IPS-15b (cell line): ENCODE data around the gene RIBC2.
A peak's percentile ranks its signal among the peaks of the same experiment; 100 is the strongest.

Experiments
- H3K27me3 ChIP-seq: one replicate; pipeline ENCODE4 v1.6.1; 2013; ENCODE audit warnings: low read length; ENCODE audit not compliant: control insufficient read depth, insufficient read depth
- H3K36me3 ChIP-seq: one replicate; pipeline ENCODE4 v1.6.1; 2013; ENCODE audit warnings: low read length; ENCODE audit not compliant: control insufficient read depth, insufficient read depth
- H3K4me1 ChIP-seq: one replicate; pipeline ENCODE4 v1.6.1; 2013; ENCODE audit warnings: mild to moderate bottlenecking, low read length; ENCODE audit not compliant: control insufficient read depth, insufficient read depth
- H3K4me3 ChIP-seq: one replicate; pipeline ENCODE4 v1.5.1; 2013; ENCODE audit warnings: low read depth, low read length
- H3K9ac ChIP-seq: one replicate; pipeline ENCODE4 v1.6.1; 2013; ENCODE audit warnings: low read depth, mild to moderate bottlenecking, low read length
- H3K9me3 ChIP-seq: one replicate; pipeline ENCODE4 v1.6.1; 2013; ENCODE audit warnings: mild to moderate bottlenecking, low read length; ENCODE audit not compliant: control insufficient read depth, insufficient read depth

The RIBC2 gene

DNA sequence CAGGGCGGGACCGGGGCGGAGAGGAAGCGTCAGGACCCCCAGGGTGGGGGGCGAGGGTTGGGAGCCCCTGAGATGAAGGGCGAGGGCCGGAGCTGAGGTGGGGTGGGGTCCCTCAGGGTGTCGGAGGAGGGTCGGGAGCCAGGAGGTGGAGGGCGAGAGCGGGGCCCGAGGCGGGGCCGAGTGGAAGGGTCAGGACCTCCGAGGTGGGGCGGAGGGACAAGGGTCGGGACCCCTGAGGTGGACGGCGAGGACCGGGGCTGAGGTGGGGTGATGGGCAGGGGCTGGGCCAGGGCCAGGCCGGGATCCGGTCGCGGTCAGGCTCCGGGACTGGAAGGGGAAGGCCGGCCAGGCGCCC is 503 bp upstream of the RIBC2 start:
- Histone ChIP-seq H3K9ac (no peak overlapping the region), H3K27me3 (peaks cover 18% of the 10 kb centered on the region), H3K4me3 (peak overlapping the region; percentile 60), H3K36me3 (no peaks in the 10 kb centered on the region), H3K9me3 (no peaks in the 10 kb centered on the region), H3K4me1 (no peaks in the 10 kb centered on the region)

DNA sequence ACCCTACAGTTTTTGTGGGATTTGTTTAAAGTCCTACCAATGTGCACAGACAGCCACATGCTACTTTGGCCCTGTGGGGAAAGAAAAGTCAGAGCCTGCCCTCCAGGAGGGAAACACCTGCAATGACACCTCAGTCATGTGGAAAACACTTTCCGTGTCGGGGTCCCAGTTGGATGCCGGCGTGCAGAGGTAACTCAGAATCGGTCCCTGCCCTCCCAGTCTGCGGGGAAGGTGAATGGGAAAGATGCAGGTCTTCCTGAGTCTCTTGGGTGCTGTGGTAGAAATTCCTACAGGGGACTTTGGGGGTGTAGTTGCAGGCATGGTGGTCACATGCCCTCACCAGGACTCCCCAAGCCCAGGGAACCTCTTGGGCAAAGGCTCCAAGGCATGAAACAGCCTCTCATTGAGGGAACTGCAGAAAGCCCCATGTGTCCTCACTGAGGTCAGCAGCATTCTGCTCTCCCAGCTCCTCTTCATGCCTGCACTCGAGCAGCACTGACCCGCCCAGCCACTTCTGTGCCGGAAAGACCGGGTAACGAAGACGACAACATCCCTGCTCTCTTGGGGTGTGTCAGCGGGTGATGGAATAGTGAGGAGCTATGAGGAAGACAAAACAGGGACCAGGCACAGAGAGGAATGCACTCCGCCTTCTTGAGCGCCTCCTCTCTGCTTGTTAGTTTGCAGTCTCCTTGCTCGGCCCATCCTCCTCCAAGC is 4.7 kb downstream of the RIBC2 start:
- H3K4me1 ChIP-seq: no peaks in the 10 kb centered on the region
- H3K27me3 ChIP-seq: peaks cover 10% of the 10 kb centered on the region
- no peak overlapping the region for H3K4me3 ChIP-seq
- H3K9ac ChIP-seq: no peak overlapping the region
- H3K9me3 ChIP-seq: no peaks in the 10 kb centered on the region
- H3K36me3 ChIP-seq: no peaks in the 10 kb centered on the region

DNA sequence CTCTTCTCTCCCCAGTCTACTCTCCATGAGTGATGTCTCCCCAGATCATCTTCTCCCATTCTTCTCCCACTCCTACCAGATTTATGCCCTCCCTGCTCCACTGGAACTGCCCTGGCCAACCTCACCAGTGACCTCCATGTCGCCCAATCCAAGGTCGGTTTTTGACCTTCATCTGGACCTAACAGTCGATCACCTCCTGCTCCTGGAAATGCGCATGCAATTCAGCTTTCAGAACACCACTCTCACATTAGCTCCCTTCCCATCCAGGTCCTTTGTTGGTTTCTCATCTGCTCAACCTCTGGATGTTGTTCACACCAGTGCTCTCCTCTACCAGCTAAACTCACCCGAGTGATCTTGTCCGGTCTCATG is 5.3 kb downstream of the RIBC2 start:
- Histone ChIP-seq H3K4me3 (no peak overlapping the region), H3K9ac (no peak overlapping the region), H3K4me1 (no peaks in the 10 kb centered on the region), H3K36me3 (no peaks in the 10 kb centered on the region), H3K27me3 (peaks cover 8% of the 10 kb centered on the region), H3K9me3 (no peaks in the 10 kb centered on the region)

DNA sequence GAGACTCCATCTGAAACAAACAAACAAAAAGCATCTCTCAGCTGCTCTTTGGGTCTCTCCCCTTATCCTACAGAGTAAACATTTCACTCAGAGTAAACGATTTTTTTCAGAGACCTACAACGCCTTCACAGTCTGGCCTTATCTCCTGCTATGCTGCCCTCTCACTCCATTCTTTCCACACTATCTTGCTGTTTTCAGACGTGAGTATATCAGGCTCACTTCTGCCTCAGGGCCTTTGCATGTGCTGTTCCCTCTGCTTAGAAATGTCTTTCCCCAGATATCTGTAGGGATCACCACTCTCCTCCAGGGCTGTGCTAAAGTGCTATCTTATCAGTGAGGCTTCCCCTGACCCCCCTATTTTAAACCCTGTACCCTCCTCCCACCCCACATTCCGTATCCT is 6.5 kb downstream of the RIBC2 start:
- no peaks in the 10 kb centered on the region for H3K36me3 ChIP-seq
- no peak overlapping the region for H3K4me3 ChIP-seq
- no peaks in the 10 kb centered on the region for H3K4me1 ChIP-seq
- H3K27me3 ChIP-seq: no peaks in the 10 kb centered on the region
- no peaks in the 10 kb centered on the region for H3K9me3 ChIP-seq
- H3K9ac ChIP-seq: no peak overlapping the region

DNA sequence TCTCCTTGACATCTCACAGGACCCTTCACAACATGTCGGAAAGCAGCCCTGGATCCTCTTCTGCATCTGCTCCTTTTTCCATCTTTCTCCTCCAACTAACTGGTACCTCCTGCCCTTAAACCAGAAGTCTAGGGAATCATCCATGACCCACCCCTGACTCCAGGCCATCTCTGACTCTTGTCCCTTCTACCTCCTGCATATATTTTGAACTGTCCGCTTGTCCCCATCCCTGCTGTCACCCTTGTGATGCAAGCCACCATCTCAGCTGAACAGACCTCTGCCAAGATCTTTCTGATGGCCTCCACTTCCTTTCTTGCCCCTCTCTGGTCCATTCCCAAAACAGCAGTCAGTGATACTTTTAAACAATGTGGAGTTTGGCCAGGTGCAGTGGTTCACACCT is 7.0 kb downstream of the RIBC2 start:
- Histone ChIP-seq H3K27me3 (no peaks in the 10 kb centered on the region), H3K9ac (no peak overlapping the region), H3K4me3 (no peak overlapping the region), H3K9me3 (no peaks in the 10 kb centered on the region), H3K4me1 (no peaks in the 10 kb centered on the region), H3K36me3 (no peaks in the 10 kb centered on the region)

DNA sequence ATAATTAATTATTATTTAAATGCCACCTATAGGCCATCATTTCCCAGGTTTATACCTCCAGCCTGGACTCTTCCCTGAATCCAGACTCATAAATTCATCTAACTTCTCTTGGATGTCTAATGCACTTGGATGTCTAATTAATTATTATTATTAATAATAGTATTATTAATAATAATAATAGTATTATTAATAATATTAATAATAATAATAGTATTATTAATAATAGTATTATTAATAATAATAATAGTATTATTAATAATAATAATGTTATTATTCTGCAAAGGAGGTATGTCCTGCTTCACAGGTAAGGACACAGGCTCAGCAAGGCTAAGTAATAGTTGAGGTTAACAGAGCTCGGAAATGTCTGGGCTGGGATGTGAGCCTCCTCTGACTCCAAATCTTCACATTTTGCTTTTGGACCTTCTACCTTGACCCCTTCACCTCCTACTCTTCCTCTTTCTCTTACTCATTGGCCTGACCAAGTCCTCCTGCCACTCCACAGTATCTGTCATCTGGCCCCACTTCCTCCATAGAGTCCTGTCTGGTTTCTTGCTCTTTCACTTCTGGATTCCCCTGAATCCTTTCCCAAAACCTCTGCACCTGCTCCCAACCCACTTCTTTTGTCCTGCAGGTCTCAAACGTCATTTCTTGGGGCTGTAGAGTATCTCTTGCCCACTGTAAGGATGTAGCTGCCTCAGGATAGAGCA is 8.0 kb downstream of the RIBC2 start:
- H3K36me3 ChIP-seq: no peaks in the 10 kb centered on the region
- H3K27me3 ChIP-seq: no peaks in the 10 kb centered on the region
- no peak overlapping the region for H3K4me3 ChIP-seq
- H3K4me1 ChIP-seq: no peaks in the 10 kb centered on the region
- no peaks in the 10 kb centered on the region for H3K9me3 ChIP-seq
- H3K9ac ChIP-seq: no peak overlapping the region

DNA sequence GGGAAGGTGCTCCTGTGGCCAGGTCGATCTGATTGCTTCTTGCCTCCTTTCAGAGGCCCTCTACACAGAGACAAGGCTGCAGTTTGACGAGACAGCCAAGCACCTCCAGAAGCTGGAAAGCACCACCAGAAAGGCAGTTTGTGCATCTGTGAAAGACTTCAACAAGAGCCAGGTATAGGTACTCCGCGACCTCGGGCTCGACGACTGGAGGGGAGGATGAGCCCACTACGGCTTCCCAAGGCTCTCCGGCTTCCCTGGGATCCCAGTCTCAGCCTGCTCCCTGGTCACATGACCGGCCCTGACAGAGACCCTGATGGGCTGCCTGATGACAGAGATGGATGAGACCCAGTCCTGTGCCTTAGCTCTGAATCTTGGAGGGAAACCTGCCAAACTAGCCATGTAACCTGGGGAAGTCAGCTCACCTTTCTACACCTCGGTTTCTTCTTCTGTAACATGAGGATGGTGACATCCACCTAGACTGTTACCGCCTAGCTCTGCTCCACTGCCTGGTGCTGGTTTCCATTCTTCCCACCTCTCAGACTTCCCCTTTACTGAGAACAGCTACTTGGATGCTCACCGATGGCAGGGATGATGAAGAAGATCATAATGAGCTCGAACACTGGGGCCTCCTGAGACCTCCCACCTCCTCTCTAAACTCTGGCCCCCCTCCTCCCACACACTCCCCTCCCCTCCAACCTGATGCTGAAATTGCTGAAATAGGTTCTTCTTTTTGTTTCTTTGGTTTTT is 8.9 kb downstream of the RIBC2 start:
- Histone ChIP-seq H3K4me1 (no peaks in the 10 kb centered on the region), H3K36me3 (no peaks in the 10 kb centered on the region), H3K4me3 (no peak overlapping the region), H3K9me3 (no peaks in the 10 kb centered on the region), H3K27me3 (no peaks in the 10 kb centered on the region), H3K9ac (no peak overlapping the region)

DNA sequence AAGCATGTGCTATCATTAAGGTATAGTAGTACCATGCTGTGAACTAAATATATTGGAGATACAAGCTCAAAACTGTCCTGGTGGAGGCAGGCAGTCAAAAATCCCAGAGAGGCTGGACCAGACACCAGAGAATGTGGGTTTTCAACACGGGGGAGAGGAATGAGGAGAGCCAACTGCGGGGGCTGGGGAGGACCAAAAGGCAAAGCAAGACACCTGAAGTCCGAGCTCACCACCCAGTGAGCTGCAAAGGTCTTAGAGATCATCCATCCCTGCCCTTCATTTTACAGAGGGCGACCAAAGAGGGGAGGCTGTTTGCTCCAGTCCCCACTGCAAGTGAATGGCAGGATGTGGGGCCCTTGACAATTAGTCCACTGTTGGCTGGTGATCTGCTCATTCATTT is 10.0 kb downstream of the RIBC2 start:
- Histone ChIP-seq H3K4me1 (no peaks in the 10 kb centered on the region), H3K27me3 (no peaks in the 10 kb centered on the region), H3K9ac (no peak overlapping the region), H3K36me3 (no peaks in the 10 kb centered on the region), H3K4me3 (no peak overlapping the region), H3K9me3 (no peaks in the 10 kb centered on the region)

DNA sequence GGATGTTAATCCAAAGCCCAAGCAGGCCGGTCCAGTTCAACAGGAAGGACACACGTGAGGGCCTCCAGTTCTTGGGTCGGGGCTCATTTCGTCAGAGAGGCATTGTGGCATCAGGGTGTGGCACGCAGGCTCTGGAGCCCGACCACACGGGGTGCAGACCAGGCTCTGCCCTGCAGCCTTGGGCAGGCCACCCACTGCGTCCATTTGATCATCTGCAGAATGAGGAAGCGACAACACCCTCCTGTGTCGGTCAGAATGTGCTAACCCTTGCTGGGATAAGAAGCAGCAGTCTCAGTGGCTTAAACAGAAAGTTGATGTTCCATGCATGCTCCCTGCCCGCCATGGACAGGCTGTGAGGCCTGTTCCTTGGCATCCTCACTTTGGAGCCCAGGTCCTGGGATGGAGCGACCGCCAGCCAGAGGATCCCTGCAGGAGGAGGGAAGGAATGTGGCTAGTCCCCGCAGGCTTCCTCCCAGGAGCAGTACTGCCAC is 10.8 kb downstream of the RIBC2 start:
- no peaks in the 10 kb centered on the region for H3K27me3 ChIP-seq
- no peaks in the 10 kb centered on the region for H3K9me3 ChIP-seq
- no peaks in the 10 kb centered on the region for H3K36me3 ChIP-seq
- no peaks in the 10 kb centered on the region for H3K4me1 ChIP-seq
- no peak overlapping the region for H3K4me3 ChIP-seq
- H3K9ac ChIP-seq: no peak overlapping the region

DNA sequence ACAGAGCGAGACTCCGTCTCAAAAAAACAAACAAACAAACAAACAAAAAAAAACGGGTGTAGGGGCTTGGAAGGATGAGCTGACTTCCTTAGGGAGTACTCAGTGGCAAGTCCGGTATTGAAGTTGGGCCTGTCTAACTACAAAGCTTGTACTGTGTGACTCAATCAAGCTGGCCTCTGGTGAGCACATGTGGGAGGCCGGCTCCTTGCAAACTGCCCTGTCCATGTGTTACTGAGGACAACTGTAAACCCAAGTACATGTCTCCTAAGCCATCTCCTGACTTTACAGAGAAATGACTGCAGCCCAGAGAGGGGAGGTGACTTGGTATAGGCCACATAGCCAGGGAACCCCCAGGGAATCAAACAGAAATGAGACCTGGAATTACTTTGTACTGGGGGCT is 11.6 kb downstream of the RIBC2 start:
- H3K9me3 ChIP-seq: no peaks in the 10 kb centered on the region

DNA sequence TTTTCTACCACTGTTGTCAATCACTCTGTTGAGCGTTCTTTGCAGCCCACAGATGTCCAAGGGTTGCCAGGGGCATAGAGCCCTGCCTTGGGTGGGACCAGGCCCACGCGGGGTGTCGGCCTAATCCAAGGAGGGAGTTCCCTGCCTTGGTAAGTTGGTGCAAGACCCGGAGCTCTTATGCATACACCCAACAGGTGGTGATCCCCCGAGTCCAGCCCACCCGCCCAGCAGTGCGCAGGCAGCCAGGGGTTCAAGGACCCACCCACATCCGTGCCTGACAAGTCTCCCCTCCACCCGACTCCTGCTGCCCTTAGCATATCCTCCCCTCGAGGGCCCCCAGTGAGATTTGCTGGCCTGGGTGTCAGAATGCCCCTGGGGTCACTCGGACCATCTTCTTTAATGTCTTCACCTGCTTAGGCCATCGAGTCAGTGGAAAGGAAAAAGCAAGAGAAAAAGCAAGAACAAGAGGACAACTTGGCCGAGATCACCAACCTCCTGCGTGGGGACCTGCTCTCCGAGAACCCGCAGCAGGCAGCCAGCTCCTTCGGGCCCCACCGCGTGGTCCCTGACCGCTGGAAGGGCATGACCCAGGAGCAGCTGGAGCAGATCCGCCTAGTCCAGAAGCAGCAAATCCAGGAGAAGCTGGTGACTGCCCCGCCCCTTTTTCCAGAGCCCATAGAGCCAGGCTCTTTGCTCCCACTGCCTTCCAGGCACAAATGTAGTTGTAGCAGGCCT is 12.2 kb downstream of the RIBC2 start:
- Histone ChIP-seq H3K9me3 (no peaks in the 10 kb centered on the region), H3K4me1 (no peaks in the 10 kb centered on the region), H3K4me3 (no peak overlapping the region), H3K9ac (no peak overlapping the region), H3K27me3 (no peaks in the 10 kb centered on the region), H3K36me3 (no peaks in the 10 kb centered on the region)

More for the DNA sequence above, 11.6 kb downstream of the RIBC2 start:
- Histone ChIP-seq H3K9ac (no peak overlapping the region), H3K27me3 (no peaks in the 10 kb centered on the region), H3K4me3 (no peak overlapping the region), H3K4me1 (no peaks in the 10 kb centered on the region), H3K36me3 (no peaks in the 10 kb centered on the region)
